ENCODE results near the gene RTN4R.

- TF ChIP-seq POLR2AphosphoS5 (IDR thresholded peaks at IDR 0.05; ENCODE audit: low read depth, low read length) (no peak), SIN3A (IDR thresholded peaks at IDR 0.05; ENCODE audit: borderline replicate concordance, insufficient read depth, low read length) (no peak)
- TF ChIP-seq, protein P1, sequence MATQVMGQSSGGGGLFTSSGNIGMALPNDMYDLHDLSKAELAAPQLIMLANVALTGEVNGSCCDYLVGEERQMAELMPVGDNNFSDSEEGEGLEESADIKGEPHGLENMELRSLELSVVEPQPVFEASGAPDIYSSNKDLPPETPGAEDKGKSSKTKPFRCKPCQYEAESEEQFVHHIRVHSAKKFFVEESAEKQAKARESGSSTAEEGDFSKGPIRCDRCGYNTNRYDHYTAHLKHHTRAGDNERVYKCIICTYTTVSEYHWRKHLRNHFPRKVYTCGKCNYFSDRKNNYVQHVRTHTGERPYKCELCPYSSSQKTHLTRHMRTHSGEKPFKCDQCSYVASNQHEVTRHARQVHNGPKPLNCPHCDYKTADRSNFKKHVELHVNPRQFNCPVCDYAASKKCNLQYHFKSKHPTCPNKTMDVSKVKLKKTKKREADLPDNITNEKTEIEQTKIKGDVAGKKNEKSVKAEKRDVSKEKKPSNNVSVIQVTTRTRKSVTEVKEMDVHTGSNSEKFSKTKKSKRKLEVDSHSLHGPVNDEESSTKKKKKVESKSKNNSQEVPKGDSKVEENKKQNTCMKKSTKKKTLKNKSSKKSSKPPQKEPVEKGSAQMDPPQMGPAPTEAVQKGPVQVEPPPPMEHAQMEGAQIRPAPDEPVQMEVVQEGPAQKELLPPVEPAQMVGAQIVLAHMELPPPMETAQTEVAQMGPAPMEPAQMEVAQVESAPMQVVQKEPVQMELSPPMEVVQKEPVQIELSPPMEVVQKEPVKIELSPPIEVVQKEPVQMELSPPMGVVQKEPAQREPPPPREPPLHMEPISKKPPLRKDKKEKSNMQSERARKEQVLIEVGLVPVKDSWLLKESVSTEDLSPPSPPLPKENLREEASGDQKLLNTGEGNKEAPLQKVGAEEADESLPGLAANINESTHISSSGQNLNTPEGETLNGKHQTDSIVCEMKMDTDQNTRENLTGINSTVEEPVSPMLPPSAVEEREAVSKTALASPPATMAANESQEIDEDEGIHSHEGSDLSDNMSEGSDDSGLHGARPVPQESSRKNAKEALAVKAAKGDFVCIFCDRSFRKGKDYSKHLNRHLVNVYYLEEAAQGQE (IDR thresholded peaks at IDR 0.05; ENCODE audit: insufficient read depth in 1 of 2, low read depth in 2 of 2, low read length in 2 of 2) = no peak
Measured at GRCh38 chr22:20199413-20199842, 68.7 kb downstream of the RTN4R start.

All from PFSK-1 (cell line).